HG02884 (cell line): Measurements from ENCODE around the gene ZNF684.
"Not testable (repeated sequence)": the region's sequence is repeated elsewhere in the genome, so short reads cannot be mapped to it uniquely, and the experiment has no call there.

Experiments
- ATAC-seq: cut with Tn5 transposase; IDR thresholded peaks from one replicate; pipeline ENCODE4 v1.9.1; 2021; ENCODE audit warnings: mild to moderate bottlenecking, moderate library complexity; ENCODE audit not compliant: unreplicated experiment

Gene ZNF684

GRCh38 chr1:40567825-40568224, 36.4 kb downstream of the ZNF684 start:
- no peak for ATAC-seq

- not testable (repeated sequence) for ATAC-seq
Measured at GRCh38 chr1:40574805-40575204, 43.4 kb downstream of the ZNF684 start.

- no peak for ATAC-seq
Measured at GRCh38 chr1:40575336-40575735, 43.9 kb downstream of the ZNF684 start.

- ATAC-seq = no peak
Measured at GRCh38 chr1:40582116-40582515, 50.7 kb downstream of the ZNF684 start.

GRCh38 chr1:40583980-40584379, 52.5 kb downstream of the ZNF684 start:
- ATAC-seq = no peak

GRCh38 chr1:40588586-40588985, 57.1 kb downstream of the ZNF684 start:
- no peak for ATAC-seq

GRCh38 chr1:40592107-40592803, 60.8 kb downstream of the ZNF684 start:
- ATAC-seq = no peak

- no peak for ATAC-seq
Measured at GRCh38 chr1:40593449-40594186, 62.2 kb downstream of the ZNF684 start.

GRCh38 chr1:40594187-40594531, 62.7 kb downstream of the ZNF684 start:
- no peak for ATAC-seq

GRCh38 chr1:40595623-40596022, 64.2 kb downstream of the ZNF684 start:
- ATAC-seq = no peak
